ENCODE results near the gene PARD3. TPM values are rescaled to one million over a fixed set of nuclear protein-coding genes. Genes with fewer than 3 reads are reported as not detected.
A peak's percentile ranks its signal among the peaks of the same experiment; 100 is the strongest.

PARD3 gene
- total and polyA plus RNA-seq, 8 donors: 25.6 to 54.5 (median 47.8) TPM

DNA sequence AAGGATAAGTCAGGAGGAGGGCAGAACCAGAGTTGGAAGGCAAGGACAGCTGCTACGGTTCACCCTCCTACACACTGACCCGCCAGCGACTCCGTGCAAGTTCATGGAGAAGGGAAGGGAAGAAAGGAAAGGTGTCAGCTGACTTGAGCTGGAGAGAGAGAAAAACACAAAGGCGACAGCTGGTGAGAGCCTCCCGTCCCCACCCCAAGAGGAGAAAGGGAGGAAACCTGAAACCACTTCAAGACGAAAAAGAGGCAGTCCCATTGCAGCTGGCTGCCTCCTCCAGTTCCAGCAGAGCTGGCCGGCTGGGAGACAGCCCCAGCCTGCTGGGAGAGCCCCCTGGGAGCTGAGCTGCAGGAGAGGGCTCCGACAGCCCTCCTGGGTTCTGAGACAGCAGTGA, 75.2 kb downstream of the PARD3 start:
- TF ChIP-seq, protein P1, sequence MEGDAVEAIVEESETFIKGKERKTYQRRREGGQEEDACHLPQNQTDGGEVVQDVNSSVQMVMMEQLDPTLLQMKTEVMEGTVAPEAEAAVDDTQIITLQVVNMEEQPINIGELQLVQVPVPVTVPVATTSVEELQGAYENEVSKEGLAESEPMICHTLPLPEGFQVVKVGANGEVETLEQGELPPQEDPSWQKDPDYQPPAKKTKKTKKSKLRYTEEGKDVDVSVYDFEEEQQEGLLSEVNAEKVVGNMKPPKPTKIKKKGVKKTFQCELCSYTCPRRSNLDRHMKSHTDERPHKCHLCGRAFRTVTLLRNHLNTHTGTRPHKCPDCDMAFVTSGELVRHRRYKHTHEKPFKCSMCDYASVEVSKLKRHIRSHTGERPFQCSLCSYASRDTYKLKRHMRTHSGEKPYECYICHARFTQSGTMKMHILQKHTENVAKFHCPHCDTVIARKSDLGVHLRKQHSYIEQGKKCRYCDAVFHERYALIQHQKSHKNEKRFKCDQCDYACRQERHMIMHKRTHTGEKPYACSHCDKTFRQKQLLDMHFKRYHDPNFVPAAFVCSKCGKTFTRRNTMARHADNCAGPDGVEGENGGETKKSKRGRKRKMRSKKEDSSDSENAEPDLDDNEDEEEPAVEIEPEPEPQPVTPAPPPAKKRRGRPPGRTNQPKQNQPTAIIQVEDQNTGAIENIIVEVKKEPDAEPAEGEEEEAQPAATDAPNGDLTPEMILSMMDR (IDR thresholded peaks at IDR 0.05): no peak
- intact Hi-C loops (cut with DNase I): no loop called here
- Histone ChIP-seq H3K9me3 (no peaks in the 10 kb centered on the region), H3K27me3 (no peaks in the 10 kb centered on the region), H3K4me3 (no peak overlapping the region), H3K27ac (peak overlapping the region in 1 of 2 donors; percentile 73), H3K36me3 (no peaks in the 10 kb centered on the region), H3K4me1 (peaks cover 4 to 16% of the 10 kb centered on the region in 2 donors)
- DNase-seq (peak in 3 of 4 donors; percentile 70 to 92 (median 74)), ATAC-seq (peak; percentile 94)

DNA sequence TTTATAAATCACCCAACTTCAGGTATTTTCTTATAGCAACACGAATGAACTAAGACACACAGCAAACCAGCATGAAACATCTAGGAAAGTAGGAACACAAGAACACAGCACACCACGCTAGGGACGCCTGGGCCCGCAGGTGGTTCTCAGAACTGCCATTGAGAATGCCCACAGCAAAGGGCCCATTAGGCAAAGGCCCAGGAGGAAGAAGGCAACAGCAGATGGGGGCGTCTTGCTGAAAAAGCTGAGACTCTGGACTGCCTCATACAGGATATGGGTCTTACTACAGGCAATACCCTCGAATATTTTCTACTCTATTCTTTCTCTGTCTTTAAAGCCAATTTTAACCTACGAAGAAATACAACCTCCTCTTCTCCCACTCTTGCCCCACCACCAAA, 77.3 kb downstream of the PARD3 start:
- Histone ChIP-seq H3K9me3 (no peaks in the 10 kb centered on the region), H3K4me1 (peaks cover 4 to 16% of the 10 kb centered on the region in 2 donors), H3K4me3 (no peak overlapping the region), H3K27me3 (no peaks in the 10 kb centered on the region), H3K36me3 (no peaks in the 10 kb centered on the region), H3K27ac (no peak overlapping the region)
- TF ChIP-seq, protein P1 (IDR thresholded peaks at IDR 0.05): no peak
- no peak for ATAC-seq
- DNase-seq: no peak
- intact Hi-C loops (cut with DNase I): no loop called here

DNA sequence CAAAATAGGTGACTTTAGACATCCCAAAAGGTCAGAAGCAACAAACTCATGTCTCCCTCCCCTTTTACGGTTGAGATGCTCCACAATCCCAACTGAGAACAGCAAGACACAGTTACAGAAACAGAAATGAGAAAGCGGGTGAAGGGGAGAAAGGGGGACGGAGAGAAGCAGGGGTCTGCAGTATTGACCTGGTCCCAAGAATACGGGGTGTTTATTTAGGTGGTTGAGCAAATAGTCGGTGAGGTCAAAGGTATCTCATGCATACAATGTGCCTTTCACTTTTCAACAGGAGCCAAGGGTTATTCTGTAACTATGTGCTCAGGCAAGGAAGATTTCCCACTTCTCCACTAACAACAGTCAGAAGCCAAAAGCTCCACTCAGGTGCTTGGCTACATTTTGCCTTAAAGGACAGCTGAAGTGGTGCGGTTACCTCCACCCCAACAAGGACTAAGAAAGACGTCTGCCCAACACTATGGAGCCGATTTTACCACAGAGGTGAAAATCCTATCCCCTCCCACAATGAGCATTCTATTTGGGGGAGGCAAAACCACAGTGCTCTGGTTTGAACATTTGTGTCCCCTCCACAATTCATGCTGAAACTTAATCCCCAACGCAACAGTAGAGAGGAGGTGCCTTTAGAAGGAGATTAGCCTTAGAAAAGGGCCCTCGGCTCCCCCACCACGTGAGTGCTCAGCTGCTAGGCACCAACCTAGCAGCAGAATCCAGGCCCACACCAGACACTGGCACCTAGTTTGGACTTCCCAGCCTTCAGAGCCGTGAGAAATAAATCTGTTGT, 77.9 kb downstream of the PARD3 start:
- intact Hi-C loops (cut with DNase I): no loop called here
- Histone ChIP-seq H3K27ac (no peak overlapping the region), H3K4me3 (no peak overlapping the region), H3K27me3 (no peaks in the 10 kb centered on the region), H3K4me1 (peaks cover 8 to 20% of the 10 kb centered on the region in 2 donors), H3K9me3 (no peaks in the 10 kb centered on the region), H3K36me3 (no peaks in the 10 kb centered on the region)
- peak; percentile 10 for ATAC-seq
- TF ChIP-seq, protein P1 (IDR thresholded peaks at IDR 0.05): no peak
- DNase-seq: no peak

DNA sequence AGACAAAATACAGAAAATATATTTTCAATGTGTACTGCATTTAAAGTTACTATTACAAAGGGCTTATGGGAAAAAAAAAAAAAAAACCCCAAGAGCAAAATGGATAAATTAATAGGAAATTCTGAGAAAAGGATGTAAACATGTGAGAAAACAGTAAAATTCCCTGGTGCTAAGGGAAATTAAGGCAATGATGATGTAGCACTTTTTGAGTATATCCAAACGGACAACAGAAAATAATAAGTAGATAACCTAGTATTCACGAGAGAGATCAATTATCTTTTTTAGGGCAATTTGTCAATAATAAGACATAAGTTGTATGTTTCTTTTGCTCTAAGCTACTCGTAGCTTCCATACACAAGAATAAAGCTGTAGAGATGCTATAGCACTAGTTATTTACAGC, 80.2 kb downstream of the PARD3 start:
- Histone ChIP-seq H3K4me1 (peaks cover 14 to 23% of the 10 kb centered on the region in 2 donors), H3K9me3 (no peaks in the 10 kb centered on the region), H3K27me3 (no peaks in the 10 kb centered on the region), H3K27ac (no peak overlapping the region), H3K36me3 (no peaks in the 10 kb centered on the region), H3K4me3 (no peak overlapping the region)
- no peak for DNase-seq
- TF ChIP-seq, protein P1 (IDR thresholded peaks at IDR 0.05): no peak
- no peak for ATAC-seq
- intact Hi-C loops (cut with DNase I): no loop called here

DNA sequence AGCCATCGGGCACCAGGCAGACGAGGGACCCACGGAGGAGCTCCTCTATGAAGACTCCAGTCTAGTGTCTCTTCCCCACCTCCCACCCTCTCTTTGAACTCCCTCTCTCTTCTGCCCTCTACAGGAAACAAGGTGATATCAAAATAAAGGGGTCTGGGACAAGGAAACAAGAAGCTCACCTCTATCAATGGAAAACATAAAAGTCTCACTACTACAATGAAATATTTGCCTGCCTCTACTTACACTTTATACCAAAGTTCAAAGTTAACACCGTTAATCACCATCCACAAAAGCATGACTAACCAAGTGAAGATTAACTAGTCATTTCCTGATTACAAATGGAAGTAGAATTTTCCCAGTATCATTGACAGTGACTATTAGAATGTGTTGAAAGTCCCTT, 82.2 kb downstream of the PARD3 start:
- Histone ChIP-seq H3K4me3 (no peak overlapping the region), H3K36me3 (no peaks in the 10 kb centered on the region), H3K27me3 (no peaks in the 10 kb centered on the region), H3K9me3 (no peaks in the 10 kb centered on the region), H3K4me1 (peaks cover 10 to 13% of the 10 kb centered on the region in 2 donors), H3K27ac (no peak overlapping the region)
- intact Hi-C loops (cut with DNase I): no loop called here
- TF ChIP-seq, protein P1 (IDR thresholded peaks at IDR 0.05): no peak
- ATAC-seq: no peak
- no peak for DNase-seq
